Activated CD4-positive, alpha-beta T cell treated with anti-CD3 and anti-CD28 coated beads, Interleukin-2, amount 50 U/mL, for 4 hours (primary cell): ENCODE measurements around the gene CCZ1.
"Not testable (repeated sequence)": the region's sequence is repeated elsewhere in the genome, so short reads cannot be mapped to it uniquely, and the experiment has no call there.

Experiments
- DNase-seq, 2 experiments: peaks; one replicate each; pipeline ENCODE4 v3.0.0-alpha.2; 2020

CCZ1 gene

GRCh38 chr7:5924180-5924579, 25.6 kb downstream of the CCZ1 start:
- DNase-seq: not testable (repeated sequence)

DNA sequence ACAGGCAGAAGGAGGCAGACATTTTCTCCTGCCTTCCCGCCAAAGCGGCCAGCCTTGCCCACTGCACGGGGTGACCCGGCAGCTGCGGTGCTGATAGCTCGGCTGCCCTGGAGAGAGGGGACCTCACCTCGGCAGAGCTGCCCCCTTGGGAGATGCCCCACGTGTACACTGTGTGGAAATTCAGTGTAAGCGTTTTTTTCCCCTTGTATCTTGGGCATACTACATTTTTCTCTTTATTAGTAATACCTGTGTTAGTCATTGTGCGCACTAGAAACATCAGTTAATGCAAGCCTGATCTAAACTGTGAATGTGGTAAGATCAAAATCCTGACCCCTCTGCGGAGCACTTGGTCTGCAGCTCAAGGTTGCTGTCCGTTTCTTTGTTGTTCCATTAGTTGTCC, 26.1 kb downstream of the CCZ1 start:
- DNase-seq: not testable (repeated sequence)

GRCh38 chr7:5926263-5926870, 27.8 kb downstream of the CCZ1 start:
- not testable (repeated sequence) for DNase-seq

DNA sequence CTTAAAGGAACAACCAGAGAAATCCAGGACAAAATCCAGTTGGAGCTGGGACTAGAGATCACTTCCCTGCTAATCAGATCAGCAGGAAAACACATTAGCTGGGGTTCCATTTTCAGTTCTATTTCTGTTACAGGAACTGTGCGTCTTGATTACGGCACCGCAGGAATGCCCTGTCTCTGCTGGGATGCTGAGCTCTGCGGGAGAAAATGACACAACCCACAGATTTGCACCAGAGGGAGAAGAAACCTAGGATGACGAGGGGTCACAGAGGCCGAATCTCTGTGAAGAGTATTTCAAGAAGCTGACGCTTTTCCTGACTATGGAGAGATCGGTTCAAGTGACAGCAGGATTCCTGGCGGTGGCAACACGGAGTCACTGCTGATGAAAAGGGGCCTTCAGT, 31.8 kb downstream of the CCZ1 start:
- not testable (repeated sequence) for DNase-seq

DNA sequence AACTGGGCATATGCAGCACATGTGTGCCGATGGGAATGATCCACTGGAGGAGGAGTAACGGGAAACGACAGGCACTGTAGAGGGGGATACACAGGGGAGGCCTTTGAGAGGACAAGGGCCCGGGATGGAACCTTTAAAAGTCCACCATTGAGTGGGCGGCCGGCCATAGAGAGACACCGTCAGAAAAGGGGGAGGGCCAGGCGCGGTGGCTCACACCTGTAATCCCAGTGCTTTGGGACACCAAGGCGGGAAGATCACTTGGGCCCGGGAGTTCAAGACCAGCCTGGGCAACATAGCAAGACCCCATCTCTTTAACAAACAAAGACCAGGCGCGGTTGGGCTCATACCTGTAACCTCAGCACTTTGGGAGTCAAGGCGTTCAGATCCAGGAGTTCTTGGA, 32.7 kb downstream of the CCZ1 start:
- DNase-seq: not testable (repeated sequence)

- not testable (repeated sequence) for DNase-seq
Measured at GRCh38 chr7:5931905-5932644, 33.5 kb downstream of the CCZ1 start.

- not testable (repeated sequence) for DNase-seq
Measured at GRCh38 chr7:5934945-5935450, 36.5 kb downstream of the CCZ1 start.

DNA sequence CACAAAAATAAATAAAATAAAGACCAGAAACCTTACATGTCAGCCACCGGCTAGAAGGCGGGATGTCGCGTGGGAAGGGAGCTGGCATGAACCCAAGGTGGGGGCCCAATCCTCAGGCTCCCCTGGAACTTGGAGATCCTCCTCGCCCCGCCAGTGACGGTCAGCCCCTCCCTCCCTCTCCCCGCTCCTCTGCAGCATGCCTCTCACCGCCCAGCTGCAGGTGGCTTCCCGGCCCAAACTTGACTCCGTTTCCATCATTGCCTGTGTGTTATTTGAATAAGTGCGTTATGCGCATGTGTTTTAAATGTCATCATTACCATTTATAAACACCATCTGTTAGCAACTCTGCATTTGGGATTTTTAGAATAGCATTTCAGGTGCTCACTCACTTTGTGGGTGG, 64.7 kb downstream of the CCZ1 start:
- not testable (repeated sequence) for DNase-seq

DNA sequence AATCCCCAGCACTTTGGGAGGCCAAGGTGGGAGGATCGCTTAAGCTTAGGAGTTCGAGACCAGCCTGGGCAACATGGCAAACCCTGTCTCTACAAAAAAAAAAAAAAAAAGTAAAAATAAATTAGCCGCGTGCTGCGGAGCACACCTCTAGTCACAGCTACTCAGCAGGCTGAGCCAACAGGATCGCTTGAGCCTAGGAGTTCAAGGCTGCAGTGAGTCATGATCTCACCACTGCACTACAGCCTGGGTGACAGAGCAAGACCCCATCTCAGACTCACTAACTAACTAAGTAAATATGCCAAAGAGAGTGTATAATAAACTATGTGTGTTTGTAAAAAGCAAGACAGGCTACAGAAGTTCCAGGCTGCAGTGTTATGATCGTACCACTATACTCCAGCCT, 65.3 kb downstream of the CCZ1 start:
- DNase-seq: not testable (repeated sequence)

DNA sequence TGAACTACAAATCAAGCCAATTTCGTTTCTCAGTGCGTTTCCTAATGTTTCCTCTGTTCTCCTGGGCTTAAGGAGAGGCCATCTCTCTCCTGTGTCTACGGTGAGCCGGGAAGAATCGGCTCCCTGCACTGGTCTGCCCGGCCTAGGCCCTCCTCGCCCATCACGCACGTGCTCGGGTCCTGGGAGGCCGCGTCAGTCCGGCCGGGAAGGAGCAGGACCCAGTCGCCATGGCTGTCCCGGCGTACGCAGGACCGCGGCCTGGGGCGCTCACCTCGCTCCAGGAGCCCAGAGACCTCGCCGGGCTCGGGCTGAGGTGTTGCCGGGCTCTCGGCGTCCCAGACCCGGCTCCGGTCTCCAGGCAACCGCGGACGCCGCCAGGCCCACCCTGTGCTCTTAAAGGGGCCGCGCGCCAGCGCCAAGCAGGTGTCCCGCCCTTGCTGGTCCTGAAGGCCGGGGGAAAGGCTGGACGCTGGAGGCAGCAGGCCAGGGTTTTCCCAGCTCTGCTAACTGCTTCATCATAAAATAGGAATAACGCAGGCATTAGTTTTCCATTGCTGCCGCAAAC, 71.9 kb downstream of the CCZ1 start, which contains the start of gene RSPH10B:
Gene RSPH10B, minus strand, starts transcription at position 343 of the 565 bp plus-strand sequence. CDS start 3,573 bp downstream, outside the sequence.
- DNase-seq: not testable (repeated sequence)

DNA sequence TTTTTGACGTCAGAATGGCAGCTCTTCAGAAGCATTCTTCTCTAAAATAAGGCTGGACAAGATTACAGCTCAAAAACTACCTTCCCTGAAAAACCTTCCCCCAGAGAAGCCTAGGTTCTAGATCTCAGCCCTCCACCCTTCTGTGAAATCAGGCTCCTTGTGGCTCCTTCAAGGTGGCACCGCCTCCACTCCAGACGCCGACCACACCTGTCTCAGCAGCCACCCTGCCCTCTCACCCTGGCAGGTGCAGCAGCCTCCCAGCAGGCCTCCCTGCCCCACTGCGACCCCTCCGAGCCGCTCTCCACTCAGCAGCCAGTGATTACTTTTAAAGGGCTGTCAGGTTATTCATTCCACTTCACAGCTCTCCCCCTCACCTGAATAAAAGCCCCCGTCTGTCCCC, 75.0 kb downstream of the CCZ1 start:
- DNase-seq: not testable (repeated sequence)
